Keratinocyte (primary cell): Measurements from ENCODE around the gene NOTCH3. TPM values are rescaled to one million over a fixed set of nuclear protein-coding genes. Genes with fewer than 3 reads are reported as not detected.

ENCODE experiments used
- DNase-seq: peaks from one replicate; pipeline ENCODE4 v3.0.0-alpha.2; 2011; ENCODE audit warnings: low read depth, missing footprints, low spot score
- FAIRE-seq: peaks from 2 replicates; lab custom pipeline; 2011; peaks lifted over from hg19 to GRCh38; lab: Jason Lieb, UNC
- H2AFZ ChIP-seq: 2 replicates; pipeline ENCODE4 v1.6.0; 2012; ENCODE audit warnings: low read length, control low read depth, inconsistent platforms; ENCODE audit not compliant: control insufficient read depth
- H3K27ac ChIP-seq: 2 replicates; pipeline ENCODE4 v1.5.1; 2011; ENCODE audit warnings: low read length; ENCODE audit not compliant: control insufficient read depth, insufficient read depth
- H3K27me3 ChIP-seq: 3 replicates; pipeline ENCODE4 v1.6.0; 2011; ENCODE audit warnings: low read length; ENCODE audit not compliant: control insufficient read depth, insufficient read depth; ENCODE audit errors: extremely low read depth
- H3K36me3 ChIP-seq, 2 experiments: 2 replicates in 1 of 2; 3 replicates in 1 of 2; pipeline ENCODE4 v1.5.1; 2011; ENCODE audit warnings: low read length in 2 of 2, mild to moderate bottlenecking in 1 of 2; ENCODE audit not compliant: control insufficient read depth in 2 of 2, insufficient read depth in 2 of 2; ENCODE audit errors: extremely low read depth in 1 of 2
- H3K4me1 ChIP-seq: 3 replicates; pipeline ENCODE4 v1.5.1; 2011; ENCODE audit warnings: low read length; ENCODE audit not compliant: control insufficient read depth, insufficient read depth; ENCODE audit errors: extremely low read depth
- H3K4me2 ChIP-seq: 3 replicates; pipeline ENCODE4 v1.6.0; 2011; ENCODE audit warnings: low read depth, low read length; ENCODE audit not compliant: control insufficient read depth, insufficient read depth; ENCODE audit errors: extremely low read depth
- H3K4me3 ChIP-seq, 3 experiments: fragments of 200-600 bp in 1 of 3; sonication (generic) in 1 of 3; 2 replicates in 2 of 3; 3 replicates in 1 of 3; pipeline ENCODE4 v1.5.1; 2011 to 2016; ENCODE audit warnings: low read length in 3 of 3, mild to moderate bottlenecking in 3 of 3, control low read depth in 2 of 3, inconsistent platforms in 1 of 3, low read depth in 1 of 3, mixed read lengths in 1 of 3, mixed run types in 1 of 3, moderate library complexity in 1 of 3; ENCODE audit not compliant: control insufficient read depth in 2 of 3, insufficient read depth in 2 of 3; ENCODE audit errors: extremely low read depth in 1 of 3
- H3K79me2 ChIP-seq: 2 replicates; pipeline ENCODE4 v1.6.0; 2012; ENCODE audit warnings: low read length; ENCODE audit not compliant: control insufficient read depth, insufficient read depth
- H3K9ac ChIP-seq: 3 replicates; pipeline ENCODE4 v1.6.0; 2011; ENCODE audit warnings: low read length; ENCODE audit not compliant: control insufficient read depth, insufficient read depth; ENCODE audit errors: extremely low read depth
- H3K9me1 ChIP-seq: 3 replicates; pipeline ENCODE4 v1.6.0; 2011; ENCODE audit warnings: low read length; ENCODE audit not compliant: control insufficient read depth, insufficient read depth; ENCODE audit errors: extremely low read depth
- H3K9me3 ChIP-seq: 2 replicates; pipeline ENCODE4 v1.5.1; 2012; ENCODE audit warnings: low read depth, low read length; ENCODE audit not compliant: control insufficient read depth
- H4K20me1 ChIP-seq: 3 replicates; pipeline ENCODE4 v1.6.0; 2011; ENCODE audit warnings: low read length; ENCODE audit not compliant: control insufficient read depth, insufficient read depth; ENCODE audit errors: extremely low read depth
- CTCF ChIP-seq, 3 experiments: IDR thresholded peaks in 1 of 3; conservative IDR thresholded peaks in 1 of 3; optimal IDR thresholded peaks in 1 of 3; 2 replicates in 2 of 3; 3 replicates in 1 of 3; pipeline versions ENCODE3 to v1.5.1; 2011; ENCODE audit warnings: low read length in 3 of 3, mild to moderate bottlenecking in 3 of 3, moderate library complexity in 2 of 3, control low read depth in 1 of 3, inconsistent platforms in 1 of 3; ENCODE audit not compliant: insufficient read depth in 2 of 3; ENCODE audit errors: extremely low read depth in 1 of 3
- EZH2 ChIP-seq: IDR thresholded peaks from one replicate; pipeline ENCODE4 v1.6.1; 2012; ENCODE audit warnings: inconsistent platforms, mild to moderate bottlenecking, low read length, moderate library complexity
- dilution Hi-C: fragments of 300-500 bp; cut with MboI; formaldehyde crosslinking; loops from one replicate; pipeline ENCODE4 v1.7.0; 2020; ENCODE audit warnings: low sequenced_read_pairs; ENCODE audit not compliant: extremely low pct_ligation_motif_present
- polyA plus RNA-seq, 5 experiments: library from polyadenylated mRNA; depleted of rRNA in 3 of 5; stranded (reverse) in 3 of 5; stranded (forward) in 1 of 5; unstranded in 1 of 5; fragments of >200 nt; gene quantifications; 1 replicate in 1 of 5; 2 replicates in 3 of 5; 3 replicates in 1 of 5; pipeline versions ENCODE4 v1.2.1 to v1.2.3, GENCODE V29; 2011 to 2012; ENCODE audit warnings: missing spikeins in 2 of 5, low read depth in 1 of 5, low replicate concordance in 1 of 5

NOTCH3 gene
- polyA plus RNA-seq, 1 donor (not counting 4 experiments of a cell fraction or from before 2014, with no cell fraction given), result 4.1 TPM

- FAIRE-seq (no peak), DNase-seq (no peak)
- no peak overlapping the region for H3K9ac ChIP-seq
- H3K4me2 ChIP-seq, result no peak overlapping the region
- no peaks in the 10 kb centered on the region for H3K27me3 ChIP-seq
- no peaks in the 10 kb centered on the region for H4K20me1 ChIP-seq
- H3K27ac ChIP-seq, result no peak overlapping the region
- dilution Hi-C loops, result no loop called here
- H2AFZ ChIP-seq, result no peak overlapping the region
- H3K9me1 ChIP-seq, result no peaks in the 10 kb centered on the region
- H3K4me1 ChIP-seq, result peaks cover 8% of the 10 kb centered on the region
- no peaks in the 10 kb centered on the region for H3K36me3 ChIP-seq
- TF ChIP-seq CTCF (optimal IDR thresholded peaks at IDR 0.05 in 1 of 3, IDR thresholded peaks at IDR 0.05 in 1 of 3, conservative IDR thresholded peaks at IDR 0.05 in 1 of 3; ENCODE audit: extremely low read depth in 1 of 3, insufficient read depth in 2 of 3, low read length in 3 of 3), result no peak
- TF ChIP-seq EZH2, result no peak
- H3K4me3 ChIP-seq, result no peak overlapping the region
- H3K79me2 ChIP-seq, result no peaks in the 10 kb centered on the region
- no peaks in the 10 kb centered on the region for H3K9me3 ChIP-seq
Observed at GRCh38 chr19:15218501-15218900, 17.7 kb upstream of the NOTCH3 start.

GRCh38 chr19:15216363-15216762 lies 15.6 kb upstream of the NOTCH3 start:
- no peaks in the 10 kb centered on the region for H3K27me3 ChIP-seq
- dilution Hi-C loops, result no loop called here
- H3K9me1 ChIP-seq, result no peaks in the 10 kb centered on the region
- H3K79me2 ChIP-seq, result no peaks in the 10 kb centered on the region
- TF ChIP-seq CTCF (optimal IDR thresholded peaks at IDR 0.05 in 1 of 3, IDR thresholded peaks at IDR 0.05 in 1 of 3, conservative IDR thresholded peaks at IDR 0.05 in 1 of 3; ENCODE audit: extremely low read depth in 1 of 3, insufficient read depth in 2 of 3, low read length in 3 of 3), result no peak
- TF ChIP-seq EZH2, result no peak
- H3K36me3 ChIP-seq, result no peaks in the 10 kb centered on the region
- H3K4me1 ChIP-seq, result no peaks in the 10 kb centered on the region
- FAIRE-seq (no peak), DNase-seq (no peak)
- H4K20me1 ChIP-seq, result no peaks in the 10 kb centered on the region
- H3K9me3 ChIP-seq, result no peaks in the 10 kb centered on the region
- H3K27ac ChIP-seq, result no peak overlapping the region
- no peak overlapping the region for H3K4me3 ChIP-seq
- no peak overlapping the region for H2AFZ ChIP-seq
- H3K4me2 ChIP-seq, result no peak overlapping the region
- H3K9ac ChIP-seq, result no peak overlapping the region
